Neural progenitor cell (in vitro differentiated cells): ENCODE measurements around the gene FAM53A.

ENCODE experiments used
- EZH2phosphoT487 ChIP-seq: fragments of 200-600 bp; sonication (generic); IDR thresholded peaks from 2 replicates; pipeline ENCODE4 v1.6.1; 2017; ENCODE audit warnings: antibody characterized with exemption
- TF ChIP-seq, protein P1 (sequence below): fragments of 200-600 bp; sonication (generic); IDR thresholded peaks from 2 replicates; pipeline ENCODE4 v1.5.1; 2017; ENCODE audit warnings: antibody characterized with exemption, mild to moderate bottlenecking

- TF ChIP-seq, protein P1, sequence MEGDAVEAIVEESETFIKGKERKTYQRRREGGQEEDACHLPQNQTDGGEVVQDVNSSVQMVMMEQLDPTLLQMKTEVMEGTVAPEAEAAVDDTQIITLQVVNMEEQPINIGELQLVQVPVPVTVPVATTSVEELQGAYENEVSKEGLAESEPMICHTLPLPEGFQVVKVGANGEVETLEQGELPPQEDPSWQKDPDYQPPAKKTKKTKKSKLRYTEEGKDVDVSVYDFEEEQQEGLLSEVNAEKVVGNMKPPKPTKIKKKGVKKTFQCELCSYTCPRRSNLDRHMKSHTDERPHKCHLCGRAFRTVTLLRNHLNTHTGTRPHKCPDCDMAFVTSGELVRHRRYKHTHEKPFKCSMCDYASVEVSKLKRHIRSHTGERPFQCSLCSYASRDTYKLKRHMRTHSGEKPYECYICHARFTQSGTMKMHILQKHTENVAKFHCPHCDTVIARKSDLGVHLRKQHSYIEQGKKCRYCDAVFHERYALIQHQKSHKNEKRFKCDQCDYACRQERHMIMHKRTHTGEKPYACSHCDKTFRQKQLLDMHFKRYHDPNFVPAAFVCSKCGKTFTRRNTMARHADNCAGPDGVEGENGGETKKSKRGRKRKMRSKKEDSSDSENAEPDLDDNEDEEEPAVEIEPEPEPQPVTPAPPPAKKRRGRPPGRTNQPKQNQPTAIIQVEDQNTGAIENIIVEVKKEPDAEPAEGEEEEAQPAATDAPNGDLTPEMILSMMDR, result no peak
- TF ChIP-seq EZH2phosphoT487, result no peak
Observed at GRCh38 chr4:1683261-1683735, 815 bp downstream of the FAM53A start.
